GM23248 (cell line): ENCODE measurements around the gene PNMA8C. TPM values are rescaled to one million over a fixed set of nuclear protein-coding genes. Genes with fewer than 3 reads are reported as not detected.

Experiments
- DNase-seq: peaks from one replicate; pipeline ENCODE4 v3.0.0-alpha.2; 2015
- H2AFZ ChIP-seq: fragments of 200-600 bp; sonication (generic); 2 replicates; pipeline ENCODE4 v1.6.1; 2016; ENCODE audit warnings: antibody characterized with exemption
- H3F3A ChIP-seq: fragments of 200-600 bp; sonication (generic); 2 replicates; pipeline ENCODE4 v1.6.1; 2016; ENCODE audit warnings: mild to moderate bottlenecking, antibody characterized with exemption, mixed run types; ENCODE audit not compliant: insufficient read depth
- H3K27ac ChIP-seq: fragments of 200-600 bp; sonication (generic); 2 replicates; pipeline ENCODE4 v1.5.1; 2016; ENCODE audit warnings: mild to moderate bottlenecking
- H3K27me3 ChIP-seq: fragments of 200-600 bp; sonication (generic); replicated peaks from 2 replicates; pipeline ENCODE4 v1.6.1; 2016; ENCODE audit warnings: mild to moderate bottlenecking; ENCODE audit not compliant: insufficient read depth
- H3K36me3 ChIP-seq: fragments of 200-600 bp; sonication (generic); 2 replicates; pipeline ENCODE4 v1.6.1; 2016; ENCODE audit warnings: low read depth, mild to moderate bottlenecking
- H3K4me1 ChIP-seq: fragments of 200-600 bp; sonication (generic); 2 replicates; pipeline ENCODE4 v1.6.1; 2016; ENCODE audit warnings: mild to moderate bottlenecking; ENCODE audit not compliant: insufficient read depth
- H3K4me2 ChIP-seq: fragments of 200-600 bp; sonication (generic); one replicate; pipeline ENCODE4 v1.6.1; 2016; ENCODE audit warnings: mild to moderate bottlenecking; ENCODE audit not compliant: unreplicated experiment
- H3K4me3 ChIP-seq: fragments of 200-600 bp; sonication (generic); 2 replicates; pipeline ENCODE4 v1.5.1; 2016; ENCODE audit warnings: mild to moderate bottlenecking
- H3K79me2 ChIP-seq: fragments of 200-600 bp; sonication (generic); 2 replicates; pipeline ENCODE4 v1.6.1; 2016; ENCODE audit warnings: mild to moderate bottlenecking; ENCODE audit not compliant: insufficient read depth
- H3K9ac ChIP-seq: fragments of 200-600 bp; sonication (generic); 2 replicates; pipeline ENCODE4 v1.6.1; 2016; ENCODE audit warnings: mild to moderate bottlenecking
- H3K9me2 ChIP-seq: fragments of 200-600 bp; sonication (generic); 2 replicates; pipeline ENCODE4 v1.6.1; 2016; ENCODE audit warnings: mixed run types, mild to moderate bottlenecking, moderate library complexity; ENCODE audit not compliant: insufficient read depth
- H3K9me3 ChIP-seq: fragments of 200-600 bp; sonication (generic); one replicate; pipeline ENCODE4 v1.6.1; 2017; ENCODE audit warnings: low read depth
- H4K20me1 ChIP-seq: fragments of 200-600 bp; sonication (generic); 2 replicates; pipeline ENCODE4 v1.6.0; 2016; ENCODE audit not compliant: insufficient read depth
- EZH2 ChIP-seq: fragments of 200-600 bp; sonication (generic); IDR thresholded peaks from 2 replicates; pipeline ENCODE4 v1.6.1; 2018; ENCODE audit warnings: antibody characterized with exemption, mild to moderate bottlenecking; ENCODE audit not compliant: insufficient read depth, poor library complexity, severe bottlenecking
- EZH2phosphoT487 ChIP-seq: fragments of 200-600 bp; sonication (generic); IDR thresholded peaks from 2 replicates; pipeline ENCODE4 v1.6.1; 2018; ENCODE audit warnings: antibody characterized with exemption, moderate library complexity, mild to moderate bottlenecking, low read depth; ENCODE audit not compliant: insufficient read depth
- WGBS, 2 experiments: methylation state at CpG; one replicate each; pipeline ENCODE4 v1.1.6; 2015 to 2017; ENCODE audit warnings: low lambda C conversion rate in 2 of 2, low coverage in 1 of 2; ENCODE audit errors: missing lambda C conversion rate in 2 of 2; 5-methylcytosine and 5-hydroxymethylcytosine counted together
- in situ Hi-C: fragments of 300-500 bp; cut with MboI; formaldehyde crosslinking; loops from 2 replicates; pipeline ENCODE4 v1.15.0; 2020
- polyA plus RNA-seq: library from polyadenylated mRNA; unstranded; fragments of >200 nt; fragmentation: Nextera tagmentation; extraction: Ambion mirVana; gene quantifications from 2 replicates; pipeline ENCODE4 v1.2.1, GENCODE V29; 2016
- total RNA-seq: library from RNA; depleted of rRNA; stranded (reverse); fragments of >200 nt; shearing (Covaris generic); gene quantifications from 2 replicates; pipeline ENCODE4 v1.2.3, GENCODE V29; 2014

PNMA8C gene
- total and polyA plus RNA-seq, 2 experiments from 2014 or later, result not detected

DNA sequence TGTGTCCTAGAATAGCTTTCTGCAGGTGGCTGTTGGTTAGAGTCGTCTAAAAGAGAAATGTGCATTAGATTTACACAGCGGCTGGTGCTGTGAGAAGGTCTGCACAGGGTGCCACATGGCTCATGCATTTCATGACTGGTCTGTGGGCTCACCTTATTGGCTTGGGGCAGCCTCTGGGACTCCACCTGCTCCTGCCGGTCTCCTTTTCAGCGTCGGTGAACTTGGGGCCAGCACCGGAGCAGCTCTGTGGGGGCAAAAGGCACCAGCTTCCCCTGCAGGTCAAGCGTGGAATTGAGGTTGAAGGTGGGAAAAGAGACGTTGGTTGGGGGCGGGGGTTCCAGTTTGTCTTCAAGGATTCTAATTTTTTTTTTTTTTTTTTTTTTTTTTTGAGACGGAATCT is 3.1 kb upstream of the PNMA8C start:
- 27 to 37% methylated on average over 9 to 10 of the region's 10 CpGs for WGBS, 2 experiments
- peaks cover 4% of the 10 kb centered on the region for H3K27me3 ChIP-seq
- H2AFZ ChIP-seq, result no peak overlapping the region
- H3F3A ChIP-seq, result no peaks in the 10 kb centered on the region
- H4K20me1 ChIP-seq, result no peaks in the 10 kb centered on the region
- H3K9me3 ChIP-seq, result no peaks in the 10 kb centered on the region
- no peak for DNase-seq
- no peaks in the 10 kb centered on the region for H3K9me2 ChIP-seq
- no peak overlapping the region for H3K4me3 ChIP-seq
- H3K4me2 ChIP-seq, result no peak overlapping the region
- no peak for TF ChIP-seq EZH2phosphoT487
- H3K4me1 ChIP-seq, result peaks cover 2% of the 10 kb centered on the region; the same call in 1 of the 2 replicates
- no peaks in the 10 kb centered on the region for H3K36me3 ChIP-seq
- no peak overlapping the region for H3K9ac ChIP-seq
- H3K27ac ChIP-seq, result no peak overlapping the region
- no peaks in the 10 kb centered on the region for H3K79me2 ChIP-seq
- in situ Hi-C loops, result no loop called here

DNA sequence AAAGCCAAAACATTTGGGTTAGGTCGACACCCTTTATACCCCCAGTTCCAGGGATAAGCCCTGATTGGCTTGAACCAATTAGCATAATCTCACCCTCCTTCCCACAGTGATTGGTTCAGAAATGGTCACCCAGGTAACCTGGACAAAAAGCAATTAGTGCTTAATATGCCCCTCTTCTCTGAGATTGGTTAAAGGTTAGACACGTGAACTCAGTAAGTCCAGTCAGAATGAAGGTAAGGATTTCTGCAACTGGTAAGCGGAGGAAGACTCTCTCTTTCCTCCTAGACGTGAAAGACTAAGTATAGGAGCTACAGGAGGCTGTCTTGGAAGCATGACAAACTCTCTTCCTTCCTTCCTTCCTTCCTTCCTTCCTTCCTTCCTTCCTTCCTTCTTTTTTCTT is 1.3 kb upstream of the PNMA8C start:
- Histone ChIP-seq H3K9me3 (no peaks in the 10 kb centered on the region), H3K36me3 (no peaks in the 10 kb centered on the region), H3K9ac (no peak overlapping the region), H3K4me1 (peaks cover 11% of the 10 kb centered on the region; the same call in 1 of the 2 replicates), H3K27me3 (no peaks in the 10 kb centered on the region; the same call in none of the 2 replicates), H3K4me2 (no peak overlapping the region), H2AFZ (no peak overlapping the region), H3K79me2 (no peaks in the 10 kb centered on the region), H3F3A (no peaks in the 10 kb centered on the region), H4K20me1 (no peaks in the 10 kb centered on the region), H3K9me2 (no peaks in the 10 kb centered on the region), H3K27ac (no peak overlapping the region), H3K4me3 (no peak overlapping the region)
- TF ChIP-seq EZH2, result no peak
- TF ChIP-seq EZH2phosphoT487, result no peak
- DNase-seq, result no peak
- in situ Hi-C loops, result no loop called here
- 51 to 64% methylated on average over 4 of the region's 4 CpGs for WGBS, 2 experiments

DNA sequence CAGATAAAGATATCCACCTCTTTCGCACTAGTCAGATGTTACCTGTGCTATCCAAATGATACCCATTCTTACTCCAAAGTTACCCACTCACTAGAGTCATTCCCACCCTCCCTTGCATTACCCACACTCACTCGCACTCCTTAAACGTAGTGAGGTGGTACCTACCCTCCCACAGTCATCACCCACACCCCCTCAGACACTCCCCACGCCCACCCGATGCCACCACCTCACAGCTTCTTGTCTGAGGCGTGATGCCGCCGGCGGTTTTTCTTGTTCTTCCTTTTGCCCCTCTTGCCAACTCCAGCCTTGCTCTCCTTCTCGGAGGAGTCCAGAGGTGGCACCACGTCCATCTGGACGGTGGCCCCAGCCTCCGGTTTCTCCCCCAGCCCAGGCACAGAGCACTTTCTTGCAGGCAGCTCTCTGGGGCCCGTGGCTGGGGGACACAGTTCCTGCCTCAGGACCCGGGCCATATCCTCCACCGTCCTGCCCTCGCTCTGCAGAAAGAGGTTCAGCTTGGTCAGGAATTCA is 1.2 kb downstream of the PNMA8C start:
- TF ChIP-seq EZH2 (no peak), EZH2phosphoT487 (no peak)
- H3K27ac ChIP-seq, result no peak overlapping the region
- no peaks in the 10 kb centered on the region for H3F3A ChIP-seq
- H2AFZ ChIP-seq, result no peak overlapping the region
- peaks cover 11% of the 10 kb centered on the region; the same call in 1 of the 2 replicates for H3K4me1 ChIP-seq
- H3K9me2 ChIP-seq, result no peaks in the 10 kb centered on the region
- no peak overlapping the region for H3K4me3 ChIP-seq
- no peak overlapping the region for H3K9ac ChIP-seq
- H3K79me2 ChIP-seq, result no peaks in the 10 kb centered on the region
- no peaks in the 10 kb centered on the region for H4K20me1 ChIP-seq
- H3K27me3 ChIP-seq, result no peaks in the 10 kb centered on the region; the same call in 1 of the 2 replicates
- in situ Hi-C loops, result no loop called here
- no peak overlapping the region for H3K4me2 ChIP-seq
- H3K9me3 ChIP-seq, result no peaks in the 10 kb centered on the region
- 69 to 80% methylated on average over 16 to 17 of the region's 17 CpGs for WGBS, 2 experiments
- no peaks in the 10 kb centered on the region for H3K36me3 ChIP-seq
- DNase-seq, result no peak

DNA sequence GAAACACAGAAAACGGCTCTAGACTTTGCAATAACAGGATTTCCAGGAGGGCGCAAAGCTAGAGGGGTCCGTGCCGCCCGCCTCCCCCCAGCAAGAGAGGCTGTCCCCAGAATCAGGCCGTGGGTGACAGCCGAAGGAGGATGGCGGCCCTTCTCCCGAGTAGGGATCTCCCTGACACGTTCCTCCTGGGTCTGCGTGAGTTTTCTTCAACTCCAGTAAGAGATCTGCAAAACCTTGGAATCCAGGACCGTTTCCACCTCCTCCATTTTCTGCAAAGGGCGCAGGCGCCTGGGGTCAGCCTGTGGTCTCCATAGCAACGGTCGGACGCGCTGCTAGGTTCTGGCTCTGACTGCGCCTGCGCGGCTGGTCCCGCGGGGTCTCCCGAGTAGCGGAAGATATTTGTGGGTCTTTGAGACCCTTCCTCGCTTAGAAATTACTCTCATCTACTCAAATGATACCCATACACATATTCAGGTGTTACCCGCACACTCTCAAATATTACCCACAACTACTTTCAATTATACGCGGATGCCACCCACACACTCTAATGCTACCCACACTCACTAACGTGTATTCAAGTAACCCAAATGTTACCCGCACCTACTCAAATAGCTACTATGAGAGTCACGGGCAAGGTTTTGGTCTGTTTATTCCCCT is 2.1 kb downstream of the PNMA8C start:
- no peaks in the 10 kb centered on the region for H3K9me3 ChIP-seq
- no peaks in the 10 kb centered on the region; the same call in 1 of the 2 replicates for H3K27me3 ChIP-seq
- no peaks in the 10 kb centered on the region for H3K36me3 ChIP-seq
- peaks cover 11% of the 10 kb centered on the region; the same call in 1 of the 2 replicates for H3K4me1 ChIP-seq
- H3K9me2 ChIP-seq, result no peaks in the 10 kb centered on the region
- TF ChIP-seq EZH2 (no peak), EZH2phosphoT487 (no peak)
- WGBS, 2 experiments, result 8 to 12% methylated on average over 31 to 32 of the region's 32 CpGs
- peak; percentile 89 for DNase-seq
- no peak overlapping the region for H3K27ac ChIP-seq
- H3K79me2 ChIP-seq, result no peaks in the 10 kb centered on the region
- H2AFZ ChIP-seq, result peak overlapping the region; percentile 100
- H3K4me3 ChIP-seq, result peak overlapping the region; percentile 78
- peak overlapping the region; percentile 67 for H3K9ac ChIP-seq
- in situ Hi-C loops, result no loop called here
- H4K20me1 ChIP-seq, result no peaks in the 10 kb centered on the region
- no peaks in the 10 kb centered on the region for H3F3A ChIP-seq
- peak overlapping the region; percentile 97 for H3K4me2 ChIP-seq
